NCI-H1048 (cell line): ENCODE measurements around the gene STYX.

Experiments used
- DNase-seq: peaks from one replicate; lab custom pipeline; 2025; lab: John Stamatoyannopoulos, UW

STYX gene

GRCh38 chr14:52729925-52730708 lies at the start of gene STYX:
TSS of gene STYX (plus strand) at chr14:52730166. CDS start at chr14:52730475, 309 bp downstream.
- DNase-seq: peak; percentile 97

DNA sequence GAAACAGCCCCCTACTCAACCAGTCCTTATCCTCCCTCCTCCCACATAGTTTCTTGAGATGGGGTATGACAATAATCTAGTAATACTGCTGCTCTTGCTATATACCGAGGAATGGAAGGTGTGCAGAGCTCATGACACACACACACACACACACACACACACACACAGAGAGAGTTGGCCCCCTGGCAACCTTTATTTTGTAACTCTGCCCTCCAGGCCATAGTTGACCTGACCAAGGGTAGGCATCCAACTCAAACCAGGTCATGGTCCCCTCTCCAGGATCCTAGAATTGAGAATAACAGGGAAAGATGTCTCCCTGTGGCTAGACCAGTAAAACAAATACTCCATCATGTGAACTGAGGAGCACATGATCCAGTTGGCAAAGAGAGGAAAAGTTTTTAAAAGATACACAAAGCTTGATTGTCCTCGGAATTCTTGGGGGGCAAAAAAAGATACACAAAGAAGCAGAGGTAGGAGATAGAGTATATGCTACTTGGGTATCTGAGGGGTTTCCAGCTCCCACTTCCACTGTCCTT lies 45.9 kb upstream of the STYX start:
- DNase-seq: no peak

GRCh38 chr14:52686176-52686575 lies 43.8 kb upstream of the STYX start:
- DNase-seq: no peak

GRCh38 chr14:52690983-52691760 lies 38.8 kb upstream of the STYX start:
- peak; percentile 48 for DNase-seq

DNA sequence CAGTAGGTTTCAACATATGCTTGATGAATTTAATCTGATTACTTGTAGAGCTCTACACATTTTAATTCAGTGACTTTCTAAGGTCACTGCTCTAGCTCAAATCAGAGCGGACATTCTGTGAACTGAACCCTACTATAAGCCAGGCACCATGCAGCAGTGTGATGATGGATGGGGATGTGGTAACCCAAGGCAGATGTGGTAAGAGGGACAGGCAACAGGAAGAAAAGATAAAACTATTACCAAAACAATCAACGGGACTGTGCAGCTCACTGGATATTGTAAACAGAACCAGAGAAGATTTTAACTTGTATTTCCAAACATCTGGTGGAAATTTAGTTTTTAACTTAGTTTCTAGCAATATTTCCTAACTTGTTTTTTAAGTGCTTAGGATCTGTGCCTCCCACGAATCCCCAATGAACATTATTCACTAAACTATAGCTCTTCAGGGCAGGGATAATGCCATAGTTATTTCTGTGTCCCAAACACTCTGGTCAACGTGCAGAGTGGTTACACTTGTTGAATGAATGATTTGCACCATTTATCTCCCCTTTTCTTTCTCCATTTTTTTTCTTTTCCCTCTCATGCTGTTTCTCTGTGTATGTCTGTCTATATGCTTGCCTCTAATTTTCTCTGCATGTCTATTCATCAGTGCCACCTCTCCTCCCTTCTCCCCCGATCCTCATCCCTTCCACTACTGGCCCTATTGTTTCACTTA lies 37.6 kb upstream of the STYX start:
- DNase-seq: no peak

- DNase-seq: no peak
Measured at GRCh38 chr14:52693036-52693435, 36.9 kb upstream of the STYX start.

GRCh38 chr14:52693532-52693931 lies 36.4 kb upstream of the STYX start:
- DNase-seq: no peak

GRCh38 chr14:52694761-52695480 lies 35.0 kb upstream of the STYX start:
- DNase-seq: no peak

- DNase-seq: peak; percentile 58
Measured at GRCh38 chr14:52695481-52696091, 34.4 kb upstream of the STYX start, which contains the start of gene ERO1A. TSS of gene ERO1A (minus strand) at chr14:52695558. CDS start at chr14:52695481, 77 bp downstream.

DNA sequence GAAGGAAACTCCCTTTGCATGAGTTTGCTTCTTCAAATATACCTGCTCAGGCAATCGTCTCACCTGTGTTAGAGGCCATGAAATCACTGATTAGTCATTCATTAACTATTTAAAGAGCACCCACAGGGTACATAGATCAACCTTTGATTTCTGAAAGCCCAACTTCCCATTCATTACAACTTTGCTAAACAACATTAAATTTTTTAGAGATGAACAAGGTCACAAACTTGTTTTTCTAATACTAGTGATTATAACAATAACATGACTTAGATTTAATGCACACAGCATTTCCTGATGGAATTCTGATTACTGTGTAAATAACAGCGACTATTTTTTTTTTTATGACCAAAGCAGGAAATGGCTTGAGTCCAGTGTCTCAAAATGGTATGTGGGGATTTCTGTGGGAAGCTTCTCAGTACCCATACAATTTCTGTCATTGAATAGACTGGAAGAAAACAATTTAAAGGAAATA lies 29.2 kb upstream of the STYX start:
- DNase-seq: no peak

DNA sequence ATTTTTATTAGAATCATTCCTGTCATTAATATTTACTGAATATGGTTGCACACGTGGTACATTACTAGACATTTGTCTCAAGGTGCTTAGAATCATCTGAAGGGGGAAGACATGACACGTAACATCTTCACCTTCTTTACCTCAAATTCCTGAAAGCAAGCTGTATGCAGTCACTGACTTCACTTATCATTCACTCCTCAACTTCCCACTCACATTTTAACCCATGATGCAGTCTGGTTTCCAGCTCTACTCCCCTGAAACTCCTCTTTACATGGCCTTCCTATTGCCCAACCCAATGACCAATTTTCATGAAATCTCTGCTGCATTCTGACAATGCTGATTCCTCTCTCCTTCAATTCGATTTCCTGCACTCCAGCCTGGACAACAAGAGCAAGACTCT lies 28.7 kb upstream of the STYX start:
- DNase-seq: no peak

DNA sequence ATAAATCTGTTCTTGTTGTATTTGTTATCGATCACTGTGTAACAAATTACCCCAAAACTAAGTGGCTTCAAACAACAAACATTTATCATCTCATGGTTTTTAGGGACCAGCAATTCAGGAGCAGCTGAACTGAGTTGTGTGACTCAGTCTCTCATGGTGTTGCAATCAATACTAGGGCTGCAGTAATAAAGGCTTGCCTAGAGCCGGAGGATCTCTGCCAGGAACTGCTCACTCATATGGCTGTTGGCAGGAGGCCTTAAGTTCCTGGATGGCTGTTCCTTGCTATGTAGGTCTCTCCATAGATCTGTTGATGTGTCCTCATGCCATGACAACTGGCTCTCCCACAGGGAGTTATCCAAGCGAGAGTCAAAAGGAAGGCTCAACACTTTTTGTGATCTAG lies 26.7 kb upstream of the STYX start:
- DNase-seq: no peak

DNA sequence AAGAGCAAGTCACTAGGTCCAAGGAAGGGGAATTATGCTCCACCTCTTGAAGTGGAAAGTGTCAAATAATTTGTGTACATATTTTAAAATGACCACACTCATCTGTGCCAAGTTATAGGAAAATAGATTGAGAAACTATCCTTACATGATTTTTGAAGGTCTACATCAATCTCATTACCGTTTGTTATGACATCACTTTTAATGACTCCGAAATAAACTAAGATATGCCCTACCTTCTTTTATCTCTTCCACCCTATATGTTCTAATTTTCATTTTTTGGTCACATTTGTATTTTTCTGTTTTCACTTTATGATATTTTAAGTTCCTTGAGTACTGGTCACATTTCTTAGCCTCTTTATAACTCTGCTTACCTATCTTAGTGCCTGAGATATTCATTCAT lies 26.3 kb upstream of the STYX start:
- DNase-seq: no peak

GRCh38 chr14:52706286-52706685 lies 23.7 kb upstream of the STYX start:
- DNase-seq: no peak

- peak; percentile 81 for DNase-seq
Measured at GRCh38 chr14:52706724-52707706, 23.0 kb upstream of the STYX start, which contains the start of gene PSMC6. TSS of gene PSMC6 (plus strand) at chr14:52707200. CDS start at chr14:52707220, 20 bp downstream.

- no peak for DNase-seq
Measured at GRCh38 chr14:52711666-52712065, 18.3 kb upstream of the STYX start.

- no peak for DNase-seq
Measured at GRCh38 chr14:52716155-52716554, 13.8 kb upstream of the STYX start.

DNA sequence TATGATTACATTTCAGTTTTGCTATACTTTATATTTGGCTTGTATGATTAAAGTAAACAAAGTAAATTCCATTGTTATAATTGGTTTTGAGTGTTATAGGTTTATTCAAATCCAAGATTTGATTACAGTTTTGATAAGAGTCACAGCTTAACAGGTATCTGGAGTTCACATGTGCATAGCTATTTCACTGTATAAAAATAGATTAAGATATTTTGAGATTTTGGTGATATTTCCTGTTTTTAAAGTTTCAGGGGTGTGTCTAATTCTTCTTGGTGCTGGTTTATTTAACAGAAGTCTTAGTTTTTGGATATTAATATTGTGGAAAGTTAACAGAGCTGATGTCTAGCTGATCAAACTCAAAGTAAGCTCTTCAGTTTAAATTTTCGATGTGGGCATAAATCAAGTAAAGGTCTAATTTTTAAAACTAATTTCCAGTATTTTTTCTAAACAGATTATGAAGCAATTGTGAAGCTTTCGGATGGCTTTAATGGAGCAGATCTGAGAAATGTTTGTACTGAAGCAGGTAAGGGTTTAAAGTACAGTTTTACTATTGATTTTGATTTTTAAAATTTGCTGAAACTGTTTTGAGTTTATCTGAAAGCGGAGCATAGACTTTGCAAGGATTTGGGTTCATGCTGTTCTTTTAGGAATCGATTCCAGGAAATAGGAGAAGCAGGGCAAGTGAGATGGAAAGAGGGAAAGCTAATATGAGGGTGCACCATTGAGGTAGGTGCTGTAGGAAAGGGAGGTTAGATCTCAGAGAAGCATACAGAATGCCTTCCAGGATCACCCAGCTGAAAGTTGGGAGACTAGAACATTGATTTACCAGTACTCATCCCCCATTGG lies 6.2 kb upstream of the STYX start:
- DNase-seq: no peak

- no peak for DNase-seq
Measured at GRCh38 chr14:52724360-52724644, 5.7 kb upstream of the STYX start.
